Fibroblast of lung (primary cell): ENCODE results near the gene TLCD1.

Experiments used
- CTCF ChIP-seq, 2 donors: IDR thresholded peaks in 1 of 2; conservative IDR thresholded peaks in 1 of 2; 1 replicate in 1 of 2; 2 replicates in 1 of 2; pipeline ENCODE4 v1.5.1; 2011 to 2012; ENCODE audit warnings: low read length in 2 of 2, control low read depth in 1 of 2, inconsistent platforms in 1 of 2, low read depth in 1 of 2, mild to moderate bottlenecking in 1 of 2
- EZH2 ChIP-seq: IDR thresholded peaks from 2 replicates; pipeline ENCODE4 v1.5.1; 2012; ENCODE audit warnings: low read length, control low read depth, mild to moderate bottlenecking; ENCODE audit errors: missing control alignments

- TF ChIP-seq CTCF (conservative IDR thresholded peaks at IDR 0.05 in 1 of 2, IDR thresholded peaks at IDR 0.05 in 1 of 2; ENCODE audit: low read depth in 1 of 2, low read length in 2 of 2) (no peak), EZH2 (no peak)
Observed at GRCh38 chr17:28759256-28759865, 33.3 kb upstream of the TLCD1 start.
